Stimulated activated CD8-positive, alpha-beta memory T cell treated with anti-CD3 and anti-CD28 coated beads, Interleukin-4, amount 100 ng/mL, for 4 hours (primary cell): Measurements from ENCODE around the gene TIGIT.
"Not testable (repeated sequence)": the region's sequence is repeated elsewhere in the genome, so short reads cannot be mapped to it uniquely, and the experiment has no call there.

Experiments used
- DNase-seq, 2 donors: peaks; one replicate each; pipeline ENCODE4 v3.0.0-alpha.2; 2020; ENCODE audit warnings: low read depth in 2 of 2, low spot score in 1 of 2

Gene TIGIT

DNA sequence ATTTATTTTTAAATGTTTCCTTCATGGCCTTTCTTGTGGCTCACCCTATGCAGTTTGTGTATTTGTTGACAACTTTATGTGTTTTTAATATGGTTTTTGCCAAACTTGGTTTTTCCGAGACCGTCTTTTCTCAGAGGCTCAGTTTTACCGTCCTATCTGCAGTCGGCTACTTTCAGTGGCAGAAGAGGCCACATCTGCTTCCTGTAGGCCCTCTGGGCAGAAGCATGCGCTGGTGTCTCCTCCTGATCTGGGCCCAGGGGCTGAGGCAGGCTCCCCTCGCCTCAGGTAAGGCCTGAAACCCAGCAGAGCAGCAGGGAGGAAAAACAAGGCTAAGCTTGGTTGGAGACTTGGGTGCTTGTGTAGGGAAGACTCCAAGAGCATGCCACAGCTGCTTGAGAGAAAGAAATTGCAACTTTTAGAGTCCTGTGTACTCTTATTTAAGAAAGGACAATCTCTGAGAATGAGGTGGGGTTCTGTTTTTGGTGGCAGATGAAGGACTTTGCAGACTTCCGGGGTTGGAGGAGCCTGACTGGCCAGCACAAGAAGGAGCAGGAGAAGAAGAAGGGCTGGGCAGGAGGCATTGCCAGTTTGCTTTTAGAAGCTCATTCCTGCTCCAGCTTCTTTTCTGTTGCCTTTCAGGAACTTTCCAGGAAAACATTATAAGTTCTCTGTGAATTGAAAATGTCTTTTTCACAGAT is at the start of gene TIGIT:
TIGIT (plus strand) TSS at position 191 of the 698 bp plus-strand sequence; CDS start at position 225, 34 bp downstream.
- no peak for DNase-seq

DNA sequence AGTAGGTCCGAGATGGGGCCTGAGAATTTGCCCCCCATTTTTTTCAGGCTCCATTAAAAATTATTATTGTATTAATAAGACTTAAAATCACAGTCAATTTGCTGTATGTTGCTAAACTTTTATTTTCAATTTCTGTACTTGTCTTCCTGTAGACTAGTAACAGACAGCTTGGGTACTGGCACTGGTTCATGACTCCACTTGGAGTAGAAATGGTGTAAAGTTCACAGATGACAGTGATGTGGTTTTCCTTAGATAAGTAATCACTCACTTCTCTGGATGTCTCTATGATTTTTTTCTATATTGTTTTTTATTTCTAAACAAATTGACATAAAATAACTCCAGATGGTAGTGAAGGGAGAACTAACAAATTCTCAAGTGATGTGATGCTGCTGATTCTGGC is 40.9 kb upstream of the TIGIT start:
- DNase-seq: no peak

DNA sequence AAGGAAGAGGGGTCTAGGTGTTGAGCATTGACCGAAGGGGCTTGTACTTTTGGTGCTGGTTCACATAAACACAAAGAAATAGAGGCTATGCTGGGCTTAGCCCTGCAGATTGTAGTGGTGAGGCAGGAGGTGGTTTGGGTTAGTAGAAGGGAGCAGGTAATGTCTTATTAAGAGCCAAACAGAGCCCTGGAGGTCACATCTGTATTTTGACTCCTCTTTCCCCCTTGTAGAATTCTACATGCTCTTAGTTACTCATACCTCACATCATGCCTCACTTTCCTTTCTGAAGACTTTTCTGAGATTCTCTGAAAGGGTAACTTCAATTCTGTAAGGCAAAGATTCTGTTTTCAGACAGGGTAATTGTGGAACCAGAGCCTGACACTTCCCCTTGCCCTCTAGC is 40.3 kb upstream of the TIGIT start:
- DNase-seq: no peak

DNA sequence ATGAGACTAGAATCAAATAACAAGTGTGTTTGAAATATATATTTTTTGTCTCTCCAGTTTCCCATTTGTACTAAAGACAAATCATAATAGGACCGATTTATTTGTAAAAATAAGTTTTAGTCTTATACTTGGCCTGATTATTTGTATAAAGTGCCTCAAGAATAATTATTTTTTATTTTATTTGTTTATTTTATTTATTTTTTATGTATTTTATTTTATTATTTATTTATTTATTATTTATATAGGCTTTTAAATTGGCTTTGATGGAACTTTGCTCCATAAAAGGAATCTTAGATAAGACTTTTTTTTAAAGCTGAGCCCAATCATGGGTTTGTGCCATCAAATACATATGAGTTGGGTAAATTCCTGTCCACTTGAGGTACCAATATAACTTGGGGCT is 34.3 kb upstream of the TIGIT start:
- no peak for DNase-seq

DNA sequence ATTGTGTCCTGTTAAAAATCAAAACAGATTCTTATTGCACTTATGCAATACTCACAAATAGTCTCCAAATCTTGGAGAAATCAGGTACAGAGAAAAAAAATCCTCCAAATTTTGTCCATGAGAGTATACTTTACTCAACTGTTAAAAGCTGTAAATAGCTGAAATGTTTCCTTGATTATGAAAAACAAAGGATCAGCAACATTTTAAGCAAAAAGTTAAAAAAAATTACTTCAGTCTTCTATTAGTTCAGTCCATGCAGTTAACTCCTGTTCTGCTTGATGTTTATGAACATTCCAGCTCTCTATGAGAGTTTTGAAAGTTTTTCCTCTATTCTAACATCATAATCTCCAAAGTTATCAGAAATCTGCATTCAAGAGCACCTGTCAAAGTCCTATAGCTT is 33.7 kb upstream of the TIGIT start:
- no peak for DNase-seq

DNA sequence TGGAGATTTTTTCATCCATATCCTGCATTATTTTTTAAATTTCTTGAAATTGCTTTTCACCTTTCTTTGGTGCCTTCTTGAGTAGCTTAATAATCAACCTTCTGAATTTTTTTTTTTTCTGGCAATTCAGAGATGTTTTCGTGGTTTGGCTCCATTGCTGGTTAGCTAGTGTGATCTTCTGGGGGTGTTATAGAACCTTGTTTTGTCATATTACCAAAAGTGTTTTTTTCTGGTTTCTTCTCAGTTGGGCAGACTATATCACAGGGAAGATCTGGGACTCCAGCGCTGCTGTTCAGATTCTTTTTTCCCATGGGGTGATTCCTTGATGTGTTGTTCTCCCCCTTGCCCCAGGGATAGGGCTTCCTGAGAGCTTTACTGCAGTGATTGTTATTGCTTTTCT is 23.8 kb upstream of the TIGIT start:
- no peak for DNase-seq

DNA sequence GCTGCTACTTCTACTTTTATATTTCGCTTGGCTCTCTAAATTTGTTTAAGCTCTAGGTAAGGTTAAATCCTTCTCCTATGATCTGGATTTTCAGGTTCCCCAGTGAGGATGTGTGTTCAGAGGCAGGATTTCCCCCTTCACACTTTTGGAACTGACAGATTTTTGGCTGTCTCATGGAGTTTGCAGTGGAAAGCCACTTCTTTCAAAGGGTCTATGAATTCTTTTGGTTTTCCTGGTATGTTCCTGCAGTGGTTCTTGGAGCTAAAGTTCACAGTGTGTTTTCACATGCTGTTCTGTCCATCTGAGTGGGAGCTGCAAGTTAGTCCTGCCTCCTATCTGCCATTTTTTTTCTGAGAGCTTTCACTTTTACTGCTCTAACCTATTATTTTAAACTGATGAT is 21.6 kb upstream of the TIGIT start:
- DNase-seq: no peak

DNA sequence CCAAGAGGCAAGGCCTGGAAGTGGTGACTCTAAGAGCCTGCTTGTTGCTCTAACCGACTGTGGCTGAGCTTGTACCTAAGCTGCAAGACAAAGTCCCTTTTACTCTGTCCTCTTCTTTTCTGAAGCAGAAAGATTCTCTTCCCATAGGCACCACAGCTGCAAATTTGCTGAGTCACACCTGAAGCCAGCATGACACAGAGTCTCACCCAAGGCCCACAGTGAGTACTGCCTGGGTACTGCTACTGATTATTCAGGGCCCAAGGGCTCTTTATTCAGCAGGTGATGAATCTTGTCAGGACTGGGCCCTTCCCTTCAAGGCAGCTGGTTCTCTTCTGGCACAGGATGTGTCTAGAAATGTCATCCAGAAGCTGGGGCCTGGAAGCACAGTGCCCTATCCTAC is 18.9 kb upstream of the TIGIT start:
- no peak for DNase-seq

DNA sequence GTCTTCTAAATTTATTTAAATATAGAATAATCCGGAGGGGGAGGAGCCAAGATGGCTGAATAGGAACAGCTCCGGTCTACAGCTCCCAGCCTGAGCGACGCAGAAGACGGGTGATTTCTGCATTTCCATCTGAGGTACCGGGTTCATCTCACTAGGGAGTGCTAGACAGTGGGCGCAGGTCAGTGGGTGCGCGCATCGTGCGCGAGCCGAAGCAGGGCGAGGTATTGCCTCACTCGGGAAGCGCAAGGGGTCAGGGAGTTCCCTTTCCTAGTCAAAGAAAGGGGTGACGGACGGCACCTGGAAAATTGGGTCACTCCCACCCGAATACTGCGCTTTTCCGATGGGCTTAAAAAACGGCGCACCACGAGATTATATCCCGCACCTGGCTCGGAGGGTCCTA is 17.0 kb upstream of the TIGIT start:
- DNase-seq: not testable (repeated sequence)

DNA sequence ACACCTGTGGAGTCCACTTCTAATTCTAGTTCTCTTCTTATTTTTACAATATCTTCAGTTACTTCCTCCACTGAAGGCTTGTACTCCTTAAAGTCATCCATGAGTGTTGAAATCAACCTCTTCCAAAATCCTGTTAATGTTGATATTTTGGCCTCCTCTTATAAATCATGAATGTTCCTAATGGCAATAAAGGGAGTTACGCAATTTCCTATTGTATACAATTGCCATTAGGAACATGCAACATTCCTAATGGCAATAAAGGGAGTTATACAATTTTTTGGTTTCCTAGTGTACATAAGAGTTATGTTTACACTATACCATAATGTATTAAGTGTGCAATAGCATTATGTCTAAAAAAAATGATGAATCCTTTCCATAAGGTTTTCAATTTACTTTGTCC is 9.2 kb upstream of the TIGIT start:
- no peak for DNase-seq

DNA sequence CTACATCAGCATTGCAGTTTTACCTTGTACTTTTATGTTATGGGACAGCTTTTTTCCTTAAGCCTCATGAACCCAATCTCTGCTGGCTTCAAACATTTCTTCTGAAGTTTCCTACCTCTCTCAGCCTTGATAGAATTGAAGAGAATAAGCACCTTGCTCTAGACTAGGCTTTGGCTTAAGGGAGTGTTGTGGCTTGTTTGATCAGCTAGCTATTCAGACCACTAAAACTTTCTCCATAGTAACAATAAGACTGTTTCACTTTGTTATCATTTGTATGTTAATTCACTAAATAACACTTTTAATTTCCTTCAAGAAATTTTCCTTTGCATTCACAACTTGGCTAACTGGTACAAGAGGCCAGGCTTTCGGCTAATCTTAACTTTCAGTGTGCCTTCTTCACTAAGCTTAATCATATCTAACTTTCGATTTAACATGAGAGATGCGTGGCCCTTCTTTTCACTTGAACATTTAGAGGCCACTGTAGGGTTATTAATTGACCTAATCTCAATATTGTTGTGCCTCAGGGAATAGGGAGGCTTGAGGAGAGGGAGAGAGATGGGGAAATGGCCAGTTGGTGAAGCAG is 8.1 kb upstream of the TIGIT start:
- DNase-seq: no peak

DNA sequence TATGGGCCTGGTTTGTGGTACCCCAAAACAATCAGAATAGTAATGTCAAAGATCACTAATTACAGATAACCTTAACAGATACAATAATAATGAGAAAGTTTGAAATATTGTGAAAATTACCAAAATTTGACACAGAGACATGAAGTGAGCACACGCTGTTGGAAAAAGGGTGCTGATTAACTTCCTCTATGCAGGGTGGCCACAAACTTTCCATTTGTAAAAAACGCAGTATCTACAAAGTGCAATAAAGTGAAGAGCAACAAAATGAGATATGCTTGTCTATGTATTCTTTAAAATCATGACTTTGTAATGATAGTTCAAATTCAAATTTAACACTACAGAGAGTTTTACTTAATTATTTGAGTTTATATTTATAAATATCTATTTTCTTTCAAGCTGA is 7.6 kb upstream of the TIGIT start:
- DNase-seq: no peak

DNA sequence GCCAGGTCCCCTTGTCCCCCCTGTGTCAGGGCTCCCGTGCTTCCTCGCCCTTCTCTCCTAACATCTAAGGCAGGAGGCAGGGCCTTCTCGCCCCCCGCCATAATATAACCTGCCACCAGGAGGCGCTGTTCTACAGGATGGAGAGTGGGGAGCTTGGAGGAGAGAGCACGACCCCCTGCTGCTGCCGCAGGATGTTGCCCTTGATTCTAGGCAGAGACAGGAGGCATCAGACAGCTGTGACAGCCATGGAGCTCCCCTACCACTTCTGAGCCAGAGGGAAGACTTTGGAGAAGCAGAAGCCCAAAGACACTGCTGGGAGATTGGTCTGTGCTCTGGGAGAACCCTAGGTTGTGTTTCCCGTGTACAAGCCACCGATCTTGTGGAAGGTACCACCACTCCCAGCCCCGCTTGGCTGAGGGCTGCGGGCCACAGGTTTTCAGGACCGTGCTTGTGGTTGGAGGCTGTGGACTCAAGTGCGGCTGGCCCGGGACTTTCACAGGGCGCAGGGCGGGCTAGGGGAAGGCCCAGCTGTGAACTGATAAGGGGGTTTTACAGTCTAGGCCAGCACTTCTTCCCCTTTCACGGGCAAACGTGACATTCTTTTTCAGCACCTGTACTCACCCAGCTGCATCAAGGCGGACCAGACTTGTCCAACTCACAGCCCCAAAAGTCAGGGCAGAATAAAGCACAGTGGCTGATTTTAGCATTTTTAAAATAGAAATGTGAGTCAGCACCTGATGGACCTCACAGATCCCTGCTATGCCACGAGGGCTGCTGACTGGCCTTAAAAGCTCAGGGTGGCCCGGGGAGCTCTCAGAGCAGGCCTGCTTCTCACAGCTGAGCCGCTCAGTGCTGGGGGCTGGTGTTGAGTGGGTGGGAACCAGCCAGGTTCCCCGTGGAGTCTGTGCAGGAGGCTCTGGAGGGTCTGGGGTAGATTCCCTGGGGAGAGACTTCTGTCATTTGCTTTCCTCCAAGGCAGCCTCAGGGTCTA is 2.6 kb upstream of the TIGIT start:
- DNase-seq: peak; percentile 81 to 97

DNA sequence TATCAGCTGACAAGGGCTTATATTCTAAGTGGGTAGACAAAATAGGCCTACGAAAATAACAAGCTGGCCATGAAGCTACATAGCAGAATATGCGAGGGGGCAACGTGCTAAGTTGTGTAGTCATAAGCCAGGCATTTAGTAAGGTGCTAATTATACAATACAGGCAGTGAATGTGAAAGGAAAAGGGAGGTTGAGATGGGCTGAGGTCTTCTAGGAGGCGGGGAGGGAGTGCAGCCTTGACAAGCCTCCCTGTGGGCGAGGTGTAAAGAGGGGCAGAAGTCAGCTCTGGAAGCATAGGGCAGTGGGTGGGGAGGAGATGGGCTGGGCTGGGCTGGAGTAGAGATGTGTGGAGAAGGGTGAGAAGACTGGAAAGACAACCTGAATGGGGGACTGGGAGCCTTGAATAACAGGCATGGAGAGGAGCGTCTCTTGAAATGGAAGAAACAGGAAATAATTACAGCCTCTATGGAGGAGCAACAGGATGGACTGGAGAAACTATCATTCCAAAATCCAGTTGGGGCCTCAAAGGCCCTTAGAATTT is 1.2 kb downstream of the TIGIT start:
- DNase-seq: peak in 1 of 2 donors; percentile 36

DNA sequence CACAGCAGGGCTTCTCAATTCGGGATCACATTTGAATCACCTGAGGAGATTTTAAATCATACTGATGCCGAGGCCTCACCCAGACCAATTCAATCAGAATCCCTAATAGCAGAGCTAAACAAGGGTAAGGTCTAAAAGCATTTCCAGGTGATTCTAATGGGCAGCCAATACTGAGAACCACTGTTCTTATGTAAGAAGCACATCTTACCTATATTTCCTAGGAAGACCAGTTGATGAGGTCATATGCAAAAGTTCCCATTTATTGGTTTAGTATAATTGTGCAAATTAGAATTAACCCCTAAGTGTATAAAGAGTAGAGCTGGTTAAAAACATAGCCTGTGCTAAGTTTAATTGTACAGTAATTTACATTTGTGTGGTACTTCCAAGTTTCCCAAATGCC is 2.1 kb downstream of the TIGIT start:
- DNase-seq: no peak

DNA sequence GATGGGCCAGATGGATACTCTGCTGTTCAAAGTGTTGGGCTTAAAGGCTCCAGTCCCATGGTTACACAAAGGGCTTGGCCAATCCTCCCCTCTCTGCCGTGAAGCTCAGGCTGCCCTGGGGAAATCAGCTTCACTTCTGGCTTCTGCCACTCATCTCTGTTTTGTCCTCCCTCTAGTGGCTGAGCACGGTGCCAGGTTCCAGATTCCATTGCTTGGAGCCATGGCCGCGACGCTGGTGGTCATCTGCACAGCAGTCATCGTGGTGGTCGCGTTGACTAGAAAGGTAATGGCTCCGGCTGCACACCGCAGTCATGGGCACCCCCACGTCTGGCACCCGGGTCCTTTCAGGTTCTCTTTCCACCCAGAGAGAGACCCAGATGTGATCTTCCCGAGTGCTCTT is 5.6 kb downstream of the TIGIT start:
- no peak for DNase-seq

DNA sequence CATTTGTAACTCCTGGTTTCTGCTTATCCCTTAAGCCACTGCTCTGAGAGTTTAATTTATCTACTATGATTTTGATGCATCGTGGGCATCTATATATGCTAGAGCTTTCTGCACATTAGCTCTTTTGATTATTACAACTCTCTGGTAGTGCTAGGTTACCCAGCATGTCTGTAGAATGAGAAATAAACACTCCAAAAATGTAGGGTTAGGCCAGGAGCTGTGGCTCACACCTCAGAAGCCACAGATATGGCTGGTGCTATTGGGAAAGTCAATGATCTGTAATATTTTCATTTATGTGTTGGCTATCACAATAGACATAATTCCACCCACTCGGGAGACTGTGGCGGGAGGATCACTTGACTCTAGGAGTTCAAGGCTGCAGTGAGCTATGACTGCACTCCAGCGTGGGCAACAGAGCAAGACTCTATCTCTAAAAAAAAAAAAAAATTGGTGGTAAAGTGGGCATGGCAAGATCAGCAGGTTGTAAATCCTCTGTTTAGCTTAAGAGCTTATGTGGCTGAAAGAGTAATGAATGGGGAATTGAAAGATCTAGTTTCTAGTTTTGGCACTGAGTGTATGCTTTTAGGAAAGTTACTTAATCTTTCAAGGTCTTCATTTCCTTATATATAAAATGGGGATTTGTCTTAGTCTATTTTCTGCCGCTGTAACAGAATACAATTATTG is 6.3 kb downstream of the TIGIT start:
- no peak for DNase-seq

DNA sequence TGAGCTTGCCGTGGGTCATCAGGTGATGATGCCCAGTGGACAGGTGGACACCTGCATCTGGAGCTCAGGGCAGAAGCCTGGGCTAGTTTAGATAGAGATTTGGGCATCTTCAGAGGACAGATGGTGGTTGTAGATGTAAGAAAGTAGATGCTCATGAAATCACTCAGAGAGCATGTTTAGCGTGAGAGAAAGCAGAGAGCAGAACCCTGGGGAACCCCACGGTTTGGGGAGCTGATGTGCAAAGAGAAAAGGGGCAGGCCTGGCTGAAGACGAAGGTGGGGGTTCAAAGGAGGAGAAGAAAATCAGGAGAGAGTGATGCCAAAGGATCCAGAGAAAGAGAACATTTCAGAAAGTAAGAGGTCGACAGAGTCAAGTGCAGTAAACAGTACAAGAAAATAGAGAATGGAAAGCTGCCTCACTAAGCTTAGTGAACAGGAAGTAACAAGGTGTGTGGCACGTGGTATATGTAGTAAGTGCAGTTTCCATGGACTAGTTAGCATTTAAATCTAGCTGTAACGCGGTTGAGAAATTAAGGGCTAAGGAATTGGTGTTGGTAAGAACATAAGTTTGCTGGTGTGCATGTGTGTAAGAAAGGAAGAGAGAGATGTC is 13.5 kb downstream of the TIGIT start:
- DNase-seq: no peak

DNA sequence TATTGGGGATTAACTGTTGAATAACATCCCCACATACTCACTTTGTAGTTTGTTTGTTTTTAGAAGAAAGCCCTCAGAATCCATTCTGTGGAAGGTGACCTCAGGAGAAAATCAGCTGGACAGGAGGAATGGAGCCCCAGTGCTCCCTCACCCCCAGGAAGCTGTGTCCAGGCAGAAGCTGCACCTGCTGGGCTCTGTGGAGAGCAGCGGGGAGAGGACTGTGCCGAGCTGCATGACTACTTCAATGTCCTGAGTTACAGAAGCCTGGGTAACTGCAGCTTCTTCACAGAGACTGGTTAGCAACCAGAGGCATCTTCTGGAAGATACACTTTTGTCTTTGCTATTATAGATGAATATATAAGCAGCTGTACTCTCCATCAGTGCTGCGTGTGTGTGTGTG is 14.0 kb downstream of the TIGIT start:
- DNase-seq: no peak

DNA sequence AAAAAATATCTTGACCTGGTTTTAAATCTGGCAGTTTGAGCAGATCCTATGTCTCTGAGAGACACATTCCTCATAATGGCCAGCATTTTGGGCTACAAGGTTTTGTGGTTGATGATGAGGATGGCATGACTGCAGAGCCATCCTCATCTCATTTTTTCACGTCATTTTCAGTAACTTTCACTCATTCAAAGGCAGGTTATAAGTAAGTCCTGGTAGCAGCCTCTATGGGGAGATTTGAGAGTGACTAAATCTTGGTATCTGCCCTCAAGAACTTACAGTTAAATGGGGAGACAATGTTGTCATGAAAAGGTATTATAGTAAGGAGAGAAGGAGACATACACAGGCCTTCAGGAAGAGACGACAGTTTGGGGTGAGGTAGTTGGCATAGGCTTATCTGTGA is 14.5 kb downstream of the TIGIT start:
- DNase-seq: no peak

DNA sequence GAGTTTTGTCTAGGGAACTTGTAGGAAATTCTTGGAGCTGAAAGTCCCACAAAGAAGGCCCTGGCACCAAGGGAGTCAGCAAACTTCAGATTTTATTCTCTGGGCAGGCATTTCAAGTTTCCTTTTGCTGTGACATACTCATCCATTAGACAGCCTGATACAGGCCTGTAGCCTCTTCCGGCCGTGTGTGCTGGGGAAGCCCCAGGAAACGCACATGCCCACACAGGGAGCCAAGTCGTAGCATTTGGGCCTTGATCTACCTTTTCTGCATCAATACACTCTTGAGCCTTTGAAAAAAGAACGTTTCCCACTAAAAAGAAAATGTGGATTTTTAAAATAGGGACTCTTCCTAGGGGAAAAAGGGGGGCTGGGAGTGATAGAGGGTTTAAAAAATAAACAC is 15.0 kb downstream of the TIGIT start:
- DNase-seq: peak in 1 of 2 donors; percentile 35
